ENCODE measurements around the gene NLGN2.

Gene NLGN2

GRCh38 chr17:7415784-7416183 lies 8.1 kb downstream of the NLGN2 start:
- DNase-seq, result no peak

- DNase-seq, result no peak
Measured at GRCh38 chr17:7416323-7416722, 8.7 kb downstream of the NLGN2 start.

DNA sequence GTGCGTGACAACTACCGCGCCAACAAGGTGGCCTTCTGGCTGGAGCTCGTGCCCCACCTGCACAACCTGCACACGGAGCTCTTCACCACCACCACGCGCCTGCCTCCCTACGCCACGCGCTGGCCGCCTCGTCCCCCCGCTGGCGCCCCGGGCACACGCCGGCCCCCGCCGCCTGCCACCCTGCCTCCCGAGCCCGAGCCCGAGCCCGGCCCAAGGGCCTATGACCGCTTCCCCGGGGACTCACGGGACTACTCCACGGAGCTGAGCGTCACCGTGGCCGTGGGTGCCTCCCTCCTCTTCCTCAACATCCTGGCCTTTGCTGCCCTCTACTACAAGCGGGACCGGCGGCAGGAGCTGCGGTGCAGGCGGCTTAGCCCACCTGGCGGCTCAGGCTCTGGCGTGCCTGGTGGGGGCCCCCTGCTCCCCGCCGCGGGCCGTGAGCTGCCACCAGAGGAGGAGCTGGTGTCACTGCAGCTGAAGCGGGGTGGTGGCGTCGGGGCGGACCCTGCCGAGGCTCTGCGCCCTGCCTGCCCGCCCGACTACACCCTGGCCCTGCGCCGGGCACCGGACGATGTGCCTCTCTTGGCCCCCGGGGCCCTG lies 9.5 kb downstream of the NLGN2 start:
- no peak for DNase-seq

DNA sequence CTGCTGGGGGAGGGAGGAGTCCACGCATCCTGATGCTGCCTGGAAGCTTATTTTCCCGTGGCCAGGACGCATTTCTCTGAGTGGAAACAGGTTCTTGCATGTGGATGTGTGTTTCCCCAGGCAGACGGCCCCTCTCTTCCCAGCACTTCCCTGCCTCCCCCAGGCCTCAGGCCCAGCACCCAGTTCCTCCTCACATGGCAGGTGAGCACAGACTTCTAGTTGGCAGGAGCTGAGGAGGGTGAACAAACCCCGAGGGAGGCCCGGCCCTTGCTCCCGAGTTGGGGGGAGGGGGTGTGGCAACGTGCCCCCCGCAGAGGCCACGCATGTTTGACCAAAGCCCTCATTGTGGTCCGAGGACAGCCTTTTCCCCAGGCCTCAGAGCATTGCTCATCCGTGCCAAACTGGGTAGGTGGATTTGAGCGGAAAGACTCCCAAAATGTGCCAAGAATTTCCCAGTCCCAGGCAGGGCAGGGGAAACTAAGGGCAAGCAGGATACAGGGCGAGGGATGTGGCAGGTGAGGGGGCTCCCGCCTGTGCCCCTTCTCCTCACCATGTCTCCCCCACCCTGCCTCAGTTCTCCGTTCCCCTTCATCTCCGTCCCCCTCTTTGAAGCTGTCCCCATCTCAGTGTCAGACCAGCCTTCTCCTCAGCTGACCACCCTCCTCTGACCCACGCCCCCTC lies 11.0 kb downstream of the NLGN2 start:
- no peak for DNase-seq

- DNase-seq, result no peak
Measured at GRCh38 chr17:7419819-7420610, 12.4 kb downstream of the NLGN2 start, which contains the start of gene SPEM1. Gene SPEM1, plus strand, starts transcription at chr17:7420324. Its CDS starts 61 bp downstream, at chr17:7420385.

DNA sequence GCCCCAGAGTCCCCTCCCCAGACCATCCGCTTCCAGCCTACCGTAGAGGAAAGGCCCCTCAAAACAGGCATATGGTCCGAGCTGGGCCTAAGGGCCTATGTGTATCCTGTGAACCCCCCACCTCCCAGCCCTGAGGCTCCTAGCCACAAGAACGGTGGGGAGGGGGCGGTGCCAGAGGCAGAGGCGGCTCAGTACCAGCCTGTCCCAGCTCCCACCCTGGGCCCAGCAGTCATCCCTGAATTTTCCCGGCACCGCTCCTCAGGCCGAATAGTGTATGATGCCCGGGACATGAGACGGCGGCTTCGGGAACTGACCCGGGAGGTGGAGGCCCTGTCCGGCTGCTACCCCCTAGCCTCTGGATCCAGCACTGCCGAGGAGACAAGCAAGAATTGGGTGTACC lies 13.5 kb downstream of the NLGN2 start:
- no peak for DNase-seq

GRCh38 chr17:7423679-7424078 lies 16.0 kb downstream of the NLGN2 start:
- DNase-seq, result no peak

DNA sequence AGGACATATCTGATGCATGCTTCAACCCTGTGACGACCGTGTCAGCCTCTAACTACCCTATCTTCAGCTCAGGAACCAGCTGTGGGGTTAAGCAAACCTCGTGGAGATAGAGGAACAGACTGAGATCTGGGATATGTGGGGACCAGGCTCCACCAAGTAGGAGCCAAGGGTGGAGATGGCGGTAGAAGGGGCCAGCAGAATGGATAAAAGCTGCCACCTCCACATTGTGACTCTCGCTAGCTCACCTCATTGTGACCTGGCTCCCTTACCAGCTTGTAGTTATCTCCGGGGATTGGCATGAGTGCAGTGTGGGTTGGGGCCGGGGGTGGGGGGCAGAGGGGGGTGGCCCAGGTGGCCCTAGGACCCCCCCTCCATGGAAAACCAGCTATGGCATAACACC lies 17.7 kb downstream of the NLGN2 start, which contains the start of gene SPEM2:
Gene SPEM2, plus strand, starts transcription at position 301 of the 400 bp plus-strand sequence. Its CDS starts 73 bp downstream, at position 374.
- no peak for DNase-seq

DNA sequence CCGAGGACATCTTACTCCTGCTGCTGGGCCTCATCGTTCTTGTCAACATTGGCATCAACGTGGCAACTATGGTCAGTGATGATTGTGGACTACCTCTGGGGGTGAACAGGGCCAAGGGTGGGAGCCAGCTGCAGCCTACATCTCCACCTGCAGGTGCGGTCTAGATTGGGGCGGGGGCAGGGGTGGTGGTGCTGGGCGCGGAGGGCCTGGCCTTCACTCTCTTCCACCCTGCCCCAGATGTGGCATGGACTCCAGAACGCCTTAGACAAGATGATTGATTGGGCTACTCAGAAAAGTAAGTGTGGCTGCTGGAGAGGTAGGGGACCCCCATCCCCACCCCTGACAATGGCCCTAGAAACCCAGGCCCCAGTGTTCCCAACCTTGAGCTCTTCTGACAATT lies 18.1 kb downstream of the NLGN2 start:
- DNase-seq, result no peak

GRCh38 chr17:7426203-7426863 lies 18.7 kb downstream of the NLGN2 start:
- no peak for DNase-seq

DNA sequence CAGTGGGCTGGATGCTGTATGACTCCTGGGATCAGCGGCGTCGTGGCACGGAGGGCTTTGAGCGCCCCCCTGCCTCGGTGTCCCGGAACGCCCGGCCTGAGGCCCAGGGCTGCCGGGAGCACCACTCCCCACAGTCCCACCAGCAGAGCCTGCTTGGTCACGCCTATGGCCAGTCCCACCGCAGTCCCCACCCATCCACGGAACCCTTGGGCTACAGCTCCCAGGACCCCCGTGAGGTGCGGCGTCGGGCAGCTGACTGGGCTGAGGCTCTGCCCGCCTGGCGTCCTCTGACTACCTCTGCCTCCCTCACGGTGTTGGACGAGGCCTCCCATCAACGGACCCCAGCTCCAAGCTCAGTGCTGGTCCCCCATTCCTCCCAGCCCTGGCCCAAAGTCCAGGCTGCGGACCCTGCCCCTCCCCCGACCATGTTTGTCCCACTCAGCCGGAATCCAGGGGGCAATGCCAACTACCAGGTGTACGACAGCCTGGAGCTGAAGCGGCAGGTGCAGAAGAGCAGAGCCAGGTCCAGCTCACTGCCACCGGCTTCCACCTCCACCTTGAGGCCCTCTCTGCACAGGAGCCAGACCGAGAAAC lies 19.3 kb downstream of the NLGN2 start:
- no peak for DNase-seq

- no peak for DNase-seq
Measured at GRCh38 chr17:7427549-7427948, 19.9 kb downstream of the NLGN2 start.

- DNase-seq, result no peak
Measured at GRCh38 chr17:7428557-7428956, 20.9 kb downstream of the NLGN2 start, which contains the start of gene SPEM3. Gene SPEM3, plus strand, starts transcription at chr17:7428857. Its CDS starts 46 bp downstream, at chr17:7428903.

GRCh38 chr17:7429722-7430121 lies 22.1 kb downstream of the NLGN2 start:
- DNase-seq, result no peak

- DNase-seq, result no peak
Measured at GRCh38 chr17:7431231-7431630, 23.6 kb downstream of the NLGN2 start.

DNA sequence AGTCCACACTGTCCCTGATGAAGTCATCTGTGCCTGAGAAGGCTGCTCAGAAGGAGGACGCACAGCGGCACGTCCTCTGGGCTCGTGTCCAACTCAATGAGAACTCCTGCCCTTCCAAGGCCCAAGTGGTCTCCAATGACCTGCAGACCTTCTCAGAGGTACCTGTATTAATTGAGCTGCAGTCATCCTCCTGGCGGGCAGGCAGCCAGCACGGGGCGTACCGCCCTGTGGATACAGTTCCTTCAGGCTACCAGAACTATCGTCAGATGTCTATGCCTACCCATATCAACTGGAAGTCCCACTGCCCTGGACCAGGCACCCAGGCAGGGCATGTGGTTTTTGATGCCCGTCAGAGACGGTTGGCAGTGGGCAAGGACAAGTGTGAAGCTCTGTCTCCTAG lies 24.7 kb downstream of the NLGN2 start:
- DNase-seq, result no peak

DNA sequence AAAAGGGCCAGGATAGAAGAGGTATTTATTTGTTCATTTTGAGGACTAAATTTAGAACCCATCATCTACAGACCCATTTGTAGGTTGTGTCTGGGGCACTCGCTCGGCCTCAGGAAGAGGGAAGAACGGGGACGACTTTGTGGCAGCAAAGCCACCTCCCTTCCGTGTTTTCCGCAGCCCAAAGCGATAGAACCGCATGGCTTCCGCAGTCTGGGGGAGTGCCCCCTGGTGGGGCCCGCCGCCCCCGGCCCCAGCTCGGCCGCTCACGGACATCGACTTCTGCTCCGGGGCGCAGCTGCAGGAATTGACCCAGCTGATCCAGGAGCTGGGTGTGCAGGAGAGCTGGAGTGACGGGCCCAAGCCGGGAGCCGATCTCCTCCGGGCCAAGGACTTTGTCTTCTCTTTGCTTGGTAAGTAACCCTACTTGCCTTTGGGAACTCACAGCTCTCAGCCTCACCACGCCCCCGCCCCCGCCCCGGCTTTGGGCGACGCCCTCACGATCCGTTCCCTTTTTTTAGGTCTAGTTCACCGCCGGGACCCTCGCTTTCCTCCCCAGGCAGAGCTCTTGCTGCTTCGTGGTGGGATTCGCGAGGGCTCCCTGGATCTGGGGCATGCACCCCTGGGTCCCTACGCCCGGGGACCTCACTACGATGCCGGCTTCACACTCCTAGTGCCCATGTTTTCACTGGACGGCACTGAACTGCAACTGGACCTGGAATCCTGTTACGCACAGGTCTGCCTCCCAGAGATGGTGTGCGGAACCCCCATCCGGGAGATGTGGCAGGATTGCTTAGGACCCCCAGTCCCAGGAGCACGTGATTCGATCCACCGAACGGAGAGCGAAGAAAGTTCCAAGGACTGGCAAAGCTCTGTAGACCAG lies 28.3 kb downstream of the NLGN2 start:
- DNase-seq, result no peak

DNA sequence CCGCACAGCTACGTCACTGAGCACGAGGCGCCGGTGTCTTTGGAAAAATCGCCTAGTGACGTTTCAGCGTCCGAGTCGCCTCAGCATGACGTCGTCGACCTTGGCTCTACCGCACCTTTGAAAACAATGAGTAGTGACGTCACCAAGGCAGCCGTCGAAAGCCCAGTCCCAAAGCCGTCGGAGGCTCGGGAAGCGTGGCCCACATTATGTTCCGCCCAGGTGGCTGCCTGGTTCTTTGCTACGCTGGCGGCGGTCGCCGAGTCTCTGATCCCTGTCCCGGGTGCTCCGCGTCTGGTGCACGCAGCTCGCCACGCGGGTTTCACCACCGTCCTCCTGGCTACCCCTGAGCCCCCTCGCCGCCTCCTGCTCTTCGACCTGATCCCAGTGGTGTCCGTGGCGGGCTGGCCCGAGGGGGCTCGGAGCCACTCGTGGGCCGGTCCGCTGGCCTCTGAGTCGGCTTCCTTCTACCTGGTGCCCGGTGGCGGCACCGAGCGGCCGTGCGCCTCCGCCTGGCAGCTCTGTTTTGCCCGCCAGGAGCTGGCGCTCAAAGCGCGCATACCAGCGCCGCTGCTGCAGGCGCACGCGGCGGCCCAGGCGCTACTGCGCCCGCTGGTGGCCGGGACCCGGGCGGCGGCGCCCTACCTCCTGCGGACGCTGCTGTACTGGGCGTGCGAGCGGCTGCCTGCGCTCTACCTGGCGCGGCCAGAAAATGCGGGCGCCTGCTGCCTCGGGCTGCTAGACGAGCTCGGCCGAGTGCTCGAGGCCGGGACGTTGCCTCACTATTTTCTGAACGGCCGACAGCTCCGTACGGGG lies 29.1 kb downstream of the NLGN2 start:
- peak; percentile 78 for DNase-seq

DNA sequence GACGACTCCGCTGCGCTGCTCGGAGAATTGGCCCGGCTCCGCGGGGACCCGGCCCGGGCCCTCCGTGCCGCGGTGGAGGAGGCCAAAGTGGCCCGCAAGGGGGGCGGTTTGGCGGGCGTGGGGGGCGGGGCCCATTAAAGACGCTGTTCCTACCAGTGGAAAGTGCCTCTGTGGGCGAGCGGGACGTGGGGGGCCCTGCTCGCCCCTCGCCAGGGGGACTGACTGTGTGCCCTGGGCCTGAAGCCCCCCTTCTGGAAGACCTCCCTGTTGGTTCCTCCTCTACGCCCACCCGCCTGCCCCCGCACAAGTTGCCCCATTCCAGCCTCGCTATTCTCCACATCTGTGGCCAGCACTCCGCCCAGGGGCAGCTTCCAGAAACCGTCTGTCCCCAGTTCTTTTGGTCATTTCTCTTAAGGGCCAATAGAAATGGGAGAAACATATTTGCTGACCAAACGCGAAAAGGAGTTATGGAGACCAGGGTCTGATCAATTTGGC lies 29.8 kb downstream of the NLGN2 start:
- no peak for DNase-seq

DNA sequence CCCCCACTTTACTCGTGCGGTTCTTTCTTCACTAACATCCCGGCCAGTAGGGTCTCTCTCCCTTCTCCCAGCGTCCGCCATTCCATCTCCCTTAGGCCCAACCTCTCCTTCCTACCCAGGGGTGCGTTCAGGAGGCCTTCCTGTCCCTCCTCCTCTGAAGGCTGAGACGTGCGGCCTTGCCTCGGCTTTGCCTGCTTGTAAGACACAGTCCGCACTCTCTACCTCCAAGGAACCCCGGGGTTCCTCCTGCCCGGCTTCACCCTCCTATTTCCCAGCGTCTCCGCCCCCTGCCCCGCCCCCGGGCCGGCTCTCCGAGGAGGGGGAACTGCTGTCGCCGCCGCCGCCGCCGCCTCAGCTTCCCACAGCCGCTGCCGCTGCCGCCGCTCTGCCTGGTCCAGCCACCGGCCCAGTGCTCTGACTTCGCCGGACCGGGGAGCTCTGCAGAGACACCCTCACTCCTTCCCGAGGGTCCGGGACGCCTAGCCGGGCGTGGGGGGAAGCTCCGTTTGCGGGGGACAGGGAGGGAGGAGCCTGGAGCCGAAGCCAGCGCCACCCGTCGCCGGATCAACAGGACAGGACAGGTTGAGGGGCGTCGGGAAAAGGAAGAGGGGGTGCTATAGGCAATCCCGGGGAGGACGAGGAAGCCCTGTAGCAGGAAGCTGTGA lies 30.4 kb downstream of the NLGN2 start:
- DNase-seq, result no peak
